GM12891 (cell line): Measurements from ENCODE around the gene THSD4.

Source experiments
- PAX5 ChIP-seq: IDR thresholded peaks from 2 replicates; pipeline ENCODE4 v1.6.1; 2011; ENCODE audit warnings: low read length, moderate library complexity, mild to moderate bottlenecking; ENCODE audit not compliant: insufficient read depth, severe bottlenecking
- POLR2A ChIP-seq: IDR thresholded peaks from 2 replicates; pipeline ENCODE4 v1.6.1; 2011; ENCODE audit warnings: low read depth, low read length, control low read depth
- POLR2AphosphoS5 ChIP-seq: IDR thresholded peaks from 2 replicates; pipeline ENCODE4 v1.6.1; 2011; ENCODE audit warnings: low read depth, low read length, control low read depth
- TAF1 ChIP-seq: IDR thresholded peaks from 2 replicates; pipeline ENCODE4 v1.6.1; 2011; ENCODE audit warnings: low read depth, low read length, control low read depth

GRCh38 chr15:71435552-71435951 lies 320.3 kb downstream of the THSD4 start:
- TF ChIP-seq POLR2AphosphoS5 (no peak), POLR2A (no peak), TAF1 (no peak), PAX5 (no peak)
